ENCODE measurements around the gene CADPS.

DNA sequence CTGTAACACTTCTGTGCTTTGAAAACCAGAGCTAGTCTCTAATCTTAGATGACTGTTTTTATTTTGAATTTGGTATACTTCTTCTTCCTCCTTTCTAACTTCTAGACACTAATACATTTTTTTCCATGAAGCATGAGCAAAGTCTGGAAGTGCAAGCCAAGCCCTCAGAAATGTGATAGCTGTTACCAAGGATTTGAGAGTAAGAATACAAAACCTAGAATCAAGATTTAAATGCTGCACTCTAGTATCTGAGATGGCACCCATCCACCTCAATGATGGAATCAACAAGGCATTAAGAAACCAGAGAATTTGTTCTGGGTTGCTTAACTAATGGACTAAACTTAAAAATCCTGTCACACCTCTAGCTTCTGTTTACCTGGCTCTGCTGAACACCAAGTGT is 511.0 kb downstream of the CADPS start:
- TF ChIP-seq, protein P1, sequence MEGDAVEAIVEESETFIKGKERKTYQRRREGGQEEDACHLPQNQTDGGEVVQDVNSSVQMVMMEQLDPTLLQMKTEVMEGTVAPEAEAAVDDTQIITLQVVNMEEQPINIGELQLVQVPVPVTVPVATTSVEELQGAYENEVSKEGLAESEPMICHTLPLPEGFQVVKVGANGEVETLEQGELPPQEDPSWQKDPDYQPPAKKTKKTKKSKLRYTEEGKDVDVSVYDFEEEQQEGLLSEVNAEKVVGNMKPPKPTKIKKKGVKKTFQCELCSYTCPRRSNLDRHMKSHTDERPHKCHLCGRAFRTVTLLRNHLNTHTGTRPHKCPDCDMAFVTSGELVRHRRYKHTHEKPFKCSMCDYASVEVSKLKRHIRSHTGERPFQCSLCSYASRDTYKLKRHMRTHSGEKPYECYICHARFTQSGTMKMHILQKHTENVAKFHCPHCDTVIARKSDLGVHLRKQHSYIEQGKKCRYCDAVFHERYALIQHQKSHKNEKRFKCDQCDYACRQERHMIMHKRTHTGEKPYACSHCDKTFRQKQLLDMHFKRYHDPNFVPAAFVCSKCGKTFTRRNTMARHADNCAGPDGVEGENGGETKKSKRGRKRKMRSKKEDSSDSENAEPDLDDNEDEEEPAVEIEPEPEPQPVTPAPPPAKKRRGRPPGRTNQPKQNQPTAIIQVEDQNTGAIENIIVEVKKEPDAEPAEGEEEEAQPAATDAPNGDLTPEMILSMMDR (IDR thresholded peaks at IDR 0.05): no peak
- TF ChIP-seq POLR2A (IDR thresholded peaks at IDR 0.05): no peak
